ENCODE measurements around the gene ABCB11.

GRCh38 chr2:168964251-168964807 is 66.8 kb downstream of the ABCB11 start:
- TF ChIP-seq, protein P1, sequence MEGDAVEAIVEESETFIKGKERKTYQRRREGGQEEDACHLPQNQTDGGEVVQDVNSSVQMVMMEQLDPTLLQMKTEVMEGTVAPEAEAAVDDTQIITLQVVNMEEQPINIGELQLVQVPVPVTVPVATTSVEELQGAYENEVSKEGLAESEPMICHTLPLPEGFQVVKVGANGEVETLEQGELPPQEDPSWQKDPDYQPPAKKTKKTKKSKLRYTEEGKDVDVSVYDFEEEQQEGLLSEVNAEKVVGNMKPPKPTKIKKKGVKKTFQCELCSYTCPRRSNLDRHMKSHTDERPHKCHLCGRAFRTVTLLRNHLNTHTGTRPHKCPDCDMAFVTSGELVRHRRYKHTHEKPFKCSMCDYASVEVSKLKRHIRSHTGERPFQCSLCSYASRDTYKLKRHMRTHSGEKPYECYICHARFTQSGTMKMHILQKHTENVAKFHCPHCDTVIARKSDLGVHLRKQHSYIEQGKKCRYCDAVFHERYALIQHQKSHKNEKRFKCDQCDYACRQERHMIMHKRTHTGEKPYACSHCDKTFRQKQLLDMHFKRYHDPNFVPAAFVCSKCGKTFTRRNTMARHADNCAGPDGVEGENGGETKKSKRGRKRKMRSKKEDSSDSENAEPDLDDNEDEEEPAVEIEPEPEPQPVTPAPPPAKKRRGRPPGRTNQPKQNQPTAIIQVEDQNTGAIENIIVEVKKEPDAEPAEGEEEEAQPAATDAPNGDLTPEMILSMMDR (IDR thresholded peaks at IDR 0.05) = no peak
- TF ChIP-seq POLR2A (IDR thresholded peaks at IDR 0.05) (no peak), POLR2AphosphoS5 (IDR thresholded peaks at IDR 0.05) (no peak)

Measured in breast epithelium (tissue), 3 donors.